HS-27A (cell line): ENCODE data around the gene JAG2.
"Not testable (repeated sequence)": the region's sequence is repeated elsewhere in the genome, so short reads cannot be mapped to it uniquely, and the experiment has no call there.

ENCODE experiments used
- DNase-seq: peaks from one replicate; pipeline ENCODE4 v3.0.0-alpha.2; 2012; ENCODE audit warnings: low read depth, missing footprints

Gene JAG2

DNA sequence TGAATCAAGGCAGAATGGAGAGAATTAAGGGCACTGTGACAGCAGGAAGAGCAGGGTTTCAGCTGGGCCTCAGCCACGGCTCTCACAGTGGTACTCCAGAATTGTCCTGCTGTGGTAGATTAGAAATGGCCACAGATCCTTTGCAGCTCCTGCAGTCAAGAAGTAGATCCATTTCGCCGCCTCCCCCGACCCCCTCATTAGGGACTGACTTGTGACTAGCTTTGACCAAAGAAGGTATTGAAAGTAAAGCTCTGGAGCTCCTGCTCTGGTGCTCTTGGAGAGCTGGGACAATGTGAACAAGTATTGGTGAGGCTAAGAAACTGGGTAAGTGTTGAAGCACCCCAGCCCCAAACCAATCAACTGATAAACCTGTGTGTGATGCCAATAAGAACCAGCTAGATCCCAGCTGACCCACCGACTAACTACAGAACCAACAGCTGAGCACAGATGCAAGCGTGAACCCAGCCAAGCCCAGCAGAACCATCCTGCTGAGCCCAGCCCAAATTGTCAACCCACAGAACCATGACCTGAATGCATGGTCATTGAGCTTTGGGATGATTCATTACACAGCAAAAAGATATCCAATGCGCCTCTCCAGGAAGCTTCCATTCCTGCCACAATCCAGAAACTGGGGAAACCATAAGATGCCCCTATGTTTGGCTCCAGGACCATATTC lies 50.7 kb downstream of the JAG2 start:
- DNase-seq = no peak

GRCh38 chr14:105117257-105117646 lies 51.3 kb downstream of the JAG2 start:
- DNase-seq = no peak

DNA sequence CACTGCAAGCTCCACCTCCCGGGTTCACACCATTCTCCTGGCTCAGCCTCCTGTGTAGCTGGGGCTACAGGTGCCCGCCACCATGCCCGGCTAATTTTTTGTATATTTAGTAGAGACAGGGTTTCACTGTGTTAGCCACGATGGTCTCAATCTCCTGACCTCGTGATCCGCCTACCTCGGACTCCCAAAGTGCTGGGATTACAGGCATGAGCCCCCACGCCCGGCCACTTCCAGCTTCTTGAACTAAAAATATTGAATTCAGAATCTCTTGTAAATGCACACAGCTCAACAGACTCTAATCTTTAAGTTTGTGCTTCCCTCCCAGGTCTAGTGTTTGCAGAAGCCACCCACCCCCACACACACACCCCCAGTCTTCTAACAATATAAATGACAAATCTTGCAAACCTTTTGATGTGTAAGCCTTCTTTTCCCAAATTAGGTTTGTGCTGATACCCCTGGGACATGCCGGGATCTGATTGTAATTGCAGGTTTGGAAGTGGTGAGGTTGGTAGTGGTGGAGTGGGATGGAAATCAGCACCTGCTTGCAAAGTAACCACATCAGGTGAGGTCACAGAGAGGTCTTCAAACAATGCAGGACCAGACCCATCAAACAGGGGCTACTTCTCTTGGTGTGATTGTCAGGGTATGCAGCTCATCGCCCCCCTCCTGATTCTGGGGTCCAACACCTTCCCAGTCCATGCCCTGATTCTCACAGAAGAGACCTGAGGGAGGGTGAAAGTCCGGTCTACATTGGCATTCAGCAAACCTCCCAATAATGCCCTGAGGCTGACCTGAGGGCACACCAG lies 51.9 kb downstream of the JAG2 start:
- no peak for DNase-seq

- not testable (repeated sequence) for DNase-seq
Observed at GRCh38 chr14:105109243-105109642, 59.3 kb downstream of the JAG2 start.

GRCh38 chr14:105108516-105108864 lies 60.1 kb downstream of the JAG2 start:
- no peak for DNase-seq

- DNase-seq = no peak
Observed at GRCh38 chr14:105107781-105108515, 60.6 kb downstream of the JAG2 start.

GRCh38 chr14:105107351-105107750 lies 61.2 kb downstream of the JAG2 start:
- no peak for DNase-seq

GRCh38 chr14:105105158-105105557 lies 63.4 kb downstream of the JAG2 start:
- DNase-seq = no peak

DNA sequence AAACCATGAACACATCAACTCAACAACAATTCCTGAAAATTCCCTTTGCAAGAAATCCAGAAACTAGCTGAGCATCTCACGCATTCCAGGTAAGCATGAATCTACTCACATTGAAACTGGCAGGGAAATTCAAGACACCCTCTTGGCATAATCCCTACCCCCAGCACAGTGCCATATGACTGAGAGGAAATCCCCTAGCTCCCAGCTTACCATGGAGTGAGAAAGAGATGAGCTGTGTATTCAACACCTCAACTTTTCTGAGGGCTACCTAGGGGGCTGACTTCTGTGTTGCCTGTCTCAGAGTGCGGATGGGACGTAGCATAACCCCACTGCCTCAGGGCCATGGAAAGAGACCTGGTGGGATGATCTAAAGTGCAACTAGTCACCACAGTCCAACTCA lies 65.7 kb downstream of the JAG2 start:
- DNase-seq = no peak

DNA sequence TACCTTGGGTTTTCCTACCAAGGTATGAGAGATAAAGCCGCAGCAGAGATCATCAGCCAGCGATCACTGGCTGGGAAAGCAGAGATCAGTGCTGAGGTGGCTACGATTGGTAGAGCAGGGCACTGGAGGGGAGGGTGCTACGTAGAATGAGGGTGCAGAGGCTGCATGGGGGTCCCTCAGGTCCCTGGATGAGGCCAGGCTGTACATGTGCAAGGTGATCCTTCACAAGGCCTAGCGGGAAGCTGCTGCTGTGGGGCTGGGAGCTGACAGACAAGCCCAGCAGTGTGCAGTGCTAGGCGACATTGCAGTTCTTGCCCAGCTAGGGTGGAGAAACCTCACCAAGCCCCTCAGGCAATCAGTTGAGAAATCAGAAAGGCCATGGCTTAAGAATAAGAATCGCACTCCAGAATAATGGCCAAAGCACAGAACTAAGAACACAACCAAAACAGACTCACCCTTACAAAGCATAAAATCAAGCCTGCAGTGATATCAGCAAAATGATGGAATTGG lies 66.2 kb downstream of the JAG2 start:
- no peak for DNase-seq

GRCh38 chr14:105100910-105101309 lies 67.7 kb downstream of the JAG2 start:
- DNase-seq = no peak

GRCh38 chr14:105099778-105100177 lies 68.8 kb downstream of the JAG2 start:
- no peak for DNase-seq

- DNase-seq = no peak
Observed at GRCh38 chr14:105098316-105098715, 70.3 kb downstream of the JAG2 start.

DNA sequence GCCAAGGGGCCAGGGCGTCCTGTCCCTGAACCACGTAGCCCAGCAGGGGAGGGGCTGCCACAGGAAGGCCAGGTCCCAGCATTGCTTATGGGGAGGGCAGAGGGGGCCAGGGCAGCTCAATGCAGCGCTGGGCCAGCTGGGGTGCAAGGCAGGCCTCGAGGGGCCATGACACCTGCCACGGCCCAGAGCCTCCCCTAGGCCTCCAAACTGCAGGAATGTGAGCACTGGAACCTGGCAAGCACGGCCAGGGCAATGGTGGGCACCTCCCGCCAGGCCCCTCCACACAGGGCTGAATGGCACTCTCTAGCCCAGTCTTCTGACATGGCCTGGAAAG lies 70.8 kb downstream of the JAG2 start:
- DNase-seq = no peak

GRCh38 chr14:105096206-105096875 lies 72.2 kb downstream of the JAG2 start:
- DNase-seq = no peak

- no peak for DNase-seq
Observed at GRCh38 chr14:105095236-105095805, 73.3 kb downstream of the JAG2 start.

DNA sequence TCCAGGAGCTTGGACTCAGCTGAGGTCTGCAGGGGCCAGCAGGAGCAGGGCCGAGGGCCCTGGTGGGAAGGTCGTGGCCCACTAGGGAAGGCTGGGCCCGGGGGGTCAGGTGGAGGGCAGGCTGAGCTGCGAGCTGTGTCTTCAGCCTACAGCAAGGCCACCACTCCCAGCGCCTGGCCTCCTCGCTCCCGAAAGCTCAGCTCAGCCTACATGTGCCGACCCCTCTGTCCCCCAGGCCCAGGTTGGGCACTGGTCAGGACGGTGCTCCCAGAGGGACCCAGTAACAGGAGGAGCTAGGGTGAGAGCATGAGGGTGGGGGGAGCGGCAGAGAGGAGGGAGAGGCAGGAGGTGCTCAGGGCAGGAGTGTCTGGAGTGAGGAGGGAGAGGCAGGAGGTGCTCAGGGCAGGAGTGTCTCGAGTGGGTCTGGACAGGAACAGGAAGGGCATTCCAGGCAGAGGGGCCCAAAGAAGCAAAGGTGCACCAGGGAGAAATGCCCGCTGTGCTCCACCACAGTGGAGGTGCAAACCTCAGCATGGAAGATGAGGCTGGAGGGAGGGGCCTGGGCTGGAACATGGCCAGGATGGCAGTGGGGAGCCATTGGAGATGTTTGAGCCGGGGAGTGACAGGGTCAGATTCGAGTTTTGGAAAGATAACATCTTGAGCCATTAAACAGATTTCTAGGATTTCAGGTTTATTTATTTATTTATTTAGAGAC lies 74.2 kb downstream of the JAG2 start:
- no peak for DNase-seq

DNA sequence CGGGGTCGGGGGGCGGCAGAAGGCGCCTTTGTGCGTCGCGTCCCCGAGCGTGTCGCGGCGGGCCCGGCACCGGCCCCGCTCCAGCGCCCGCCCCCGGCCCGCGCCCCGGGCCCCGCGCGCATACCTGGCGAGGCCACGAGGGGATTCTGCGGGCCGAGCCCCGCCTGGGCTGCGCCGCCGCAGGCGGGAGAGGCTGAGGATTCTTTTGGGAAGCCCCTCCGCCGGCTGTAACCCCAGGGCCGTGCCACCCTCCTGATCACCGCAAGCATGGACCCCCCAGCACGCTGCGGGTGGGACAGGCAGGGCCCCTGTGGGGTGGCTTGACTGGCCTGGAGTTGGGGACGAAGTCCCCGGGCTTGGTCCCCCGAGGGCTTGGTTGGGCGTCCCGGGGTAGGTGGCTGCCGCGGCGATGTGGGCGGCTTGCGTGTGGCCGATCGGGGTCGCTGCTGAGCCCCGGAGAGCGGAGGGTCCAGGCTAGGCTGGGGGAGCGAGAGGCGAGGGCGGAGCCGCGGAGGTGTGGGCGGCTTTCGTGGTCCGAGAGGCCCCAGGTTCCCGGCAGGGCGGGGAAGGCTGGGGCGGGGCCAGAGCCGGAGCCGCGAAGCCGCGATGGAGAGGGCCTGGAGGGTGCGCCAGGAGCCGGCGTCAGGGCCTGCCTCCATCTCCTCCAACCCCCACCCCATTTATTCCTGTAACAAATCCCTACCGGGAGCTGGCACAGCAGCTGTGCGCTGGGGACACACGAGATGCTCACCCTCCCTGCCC lies 75.0 kb downstream of the JAG2 start:
- no peak for DNase-seq

GRCh38 chr14:105093038-105093430 lies 75.5 kb downstream of the JAG2 start:
- DNase-seq = no peak

- DNase-seq = no peak
Observed at GRCh38 chr14:105092171-105093037, 76.2 kb downstream of the JAG2 start.
